Ramos (cell line): ENCODE results near the gene KCTD11.
"Not testable (repeated sequence)": the region's sequence is repeated elsewhere in the genome, so short reads cannot be mapped to it uniquely, and the experiment has no call there.

Experiments used
- in situ Hi-C: fragments of 300-500 bp; cut with MboI; formaldehyde crosslinking; loops from one replicate; pipeline ENCODE4 v1.14.3; 2022; ENCODE audit warnings: low sequenced_read_pairs; ENCODE audit not compliant: unreplicated experiment

Gene KCTD11

GRCh38 chr17:7367918-7368598, 16.1 kb downstream of the KCTD11 start:
- in situ Hi-C loops: no loop called here

- in situ Hi-C loops: not testable (repeated sequence)
These were observed 16.6 kb downstream of the KCTD11 start for GRCh38 chr17:7368599-7368994.

GRCh38 chr17:7369825-7370224, 17.9 kb downstream of the KCTD11 start:
- in situ Hi-C loops: no loop called here

- in situ Hi-C loops: no loop called here
These were observed 18.9 kb downstream of the KCTD11 start for GRCh38 chr17:7370853-7371252.

GRCh38 chr17:7374353-7374752, 22.4 kb downstream of the KCTD11 start:
- in situ Hi-C loops: no loop called here

GRCh38 chr17:7379134-7379533, 27.2 kb downstream of the KCTD11 start:
- in situ Hi-C loops: no loop called here

- in situ Hi-C loops: no loop called here
These were observed 28.4 kb downstream of the KCTD11 start for GRCh38 chr17:7380321-7380720.

GRCh38 chr17:7380855-7381683, 29.1 kb downstream of the KCTD11 start, which contains the start of gene TNK1:
Gene TNK1 (plus strand): TSS chr17:7381089. CDS start chr17:7382927, 1,838 bp downstream.
- in situ Hi-C loops: no loop called here

- in situ Hi-C loops: no loop called here
These were observed 30.9 kb downstream of the KCTD11 start for GRCh38 chr17:7382901-7383300.

- in situ Hi-C loops: no loop called here
These were observed 31.4 kb downstream of the KCTD11 start for GRCh38 chr17:7383371-7383741.

GRCh38 chr17:7383742-7384488, 32.0 kb downstream of the KCTD11 start:
- in situ Hi-C loops: no loop called here

GRCh38 chr17:7384489-7385081, 32.6 kb downstream of the KCTD11 start:
- in situ Hi-C loops: no loop called here

GRCh38 chr17:7388856-7389255, 36.9 kb downstream of the KCTD11 start:
- in situ Hi-C loops: no loop called here

- in situ Hi-C loops: no loop called here
These were observed 38.3 kb downstream of the KCTD11 start for GRCh38 chr17:7389924-7390910.

- in situ Hi-C loops: no loop called here
These were observed 39.3 kb downstream of the KCTD11 start for GRCh38 chr17:7391307-7391706.

- in situ Hi-C loops: no loop called here
These were observed 41.0 kb downstream of the KCTD11 start for GRCh38 chr17:7392696-7393612.

- in situ Hi-C loops: no loop called here
These were observed 41.9 kb downstream of the KCTD11 start for GRCh38 chr17:7393613-7394451.
